NAMALWA (cell line): Measurements from ENCODE around the gene DBP.

Experiments used
- DNase-seq: peaks from one replicate; pipeline ENCODE4 v3.0.0-alpha.2; 2015; ENCODE audit warnings: low spot score

The DBP gene

GRCh38 chr19:48627201-48627864 lies 9.8 kb downstream of the DBP start:
- no peak for DNase-seq

GRCh38 chr19:48625891-48626327 lies 11.3 kb downstream of the DBP start:
- no peak for DNase-seq

GRCh38 chr19:48624791-48625723 lies 12.1 kb downstream of the DBP start:
- no peak for DNase-seq

- peak; percentile 98 for DNase-seq
Observed at GRCh38 chr19:48624067-48624594, 13.0 kb downstream of the DBP start.

GRCh38 chr19:48623556-48624066 lies 13.6 kb downstream of the DBP start:
- DNase-seq = no peak

GRCh38 chr19:48619692-48620585 lies 17.2 kb downstream of the DBP start:
- DNase-seq = no peak

- peak; percentile 98 for DNase-seq
Observed at GRCh38 chr19:48618916-48619691, 18.1 kb downstream of the DBP start, which contains the start of the genes RPL18 and SPHK2. Gene RPL18, minus strand, starts transcription at chr19:48619178. Its CDS starts 35 bp downstream, at chr19:48619143. Gene SPHK2, plus strand, starts transcription at chr19:48619506. Its CDS starts 1,009 bp downstream, at chr19:48620515.

GRCh38 chr19:48618278-48618915 lies 18.8 kb downstream of the DBP start:
- DNase-seq = no peak

- DNase-seq = no peak
Observed at GRCh38 chr19:48617146-48617937, 19.8 kb downstream of the DBP start.

GRCh38 chr19:48616491-48617056 lies 20.6 kb downstream of the DBP start:
- DNase-seq = no peak

GRCh38 chr19:48616041-48616436 lies 21.1 kb downstream of the DBP start:
- DNase-seq = no peak

- no peak for DNase-seq
Observed at GRCh38 chr19:48615231-48616040, 21.7 kb downstream of the DBP start.

- no peak for DNase-seq
Observed at GRCh38 chr19:48614436-48615230, 22.5 kb downstream of the DBP start, which contains the start of gene FAM83E. Gene FAM83E, minus strand, starts transcription at chr19:48615076. Its CDS starts 1,704 bp downstream, at chr19:48613372.

- DNase-seq = no peak
Observed at GRCh38 chr19:48613852-48614435, 23.2 kb downstream of the DBP start.

- DNase-seq = no peak
Observed at GRCh38 chr19:48613024-48613851, 23.9 kb downstream of the DBP start.

- no peak for DNase-seq
Observed at GRCh38 chr19:48611872-48612271, 25.3 kb downstream of the DBP start.
